ENCODE results near the gene SETDB1.

The SETDB1 gene

GRCh38 chr1:151003180-151003579 is 77.0 kb downstream of the SETDB1 start:
- DNase-seq (ENCODE audit: low read depth), result no peak

GRCh38 chr1:151005729-151006319 is 79.7 kb downstream of the SETDB1 start:
- DNase-seq (ENCODE audit: low read depth), result no peak

- peak; percentile 44 for DNase-seq (ENCODE audit: low read depth)
These were observed 80.3 kb downstream of the SETDB1 start, which contains the start of gene MINDY1 for GRCh38 chr1:151006327-151007052. Gene MINDY1, minus strand, starts transcription at chr1:151006902. Its CDS starts 4,285 bp downstream, at chr1:151002617.

GRCh38 chr1:151007853-151008243 is 81.7 kb downstream of the SETDB1 start:
- no peak for DNase-seq (ENCODE audit: low read depth)

- peak; percentile 91 for DNase-seq (ENCODE audit: low read depth)
These were observed 82.4 kb downstream of the SETDB1 start, which contains the start of gene PRUNE1 for GRCh38 chr1:151008244-151009205. Gene PRUNE1, plus strand, starts transcription at chr1:151008449. Its CDS starts 184 bp downstream, at chr1:151008633.

GRCh38 chr1:151009206-151009587 is 83.0 kb downstream of the SETDB1 start:
- DNase-seq (ENCODE audit: low read depth), result no peak

- DNase-seq (ENCODE audit: low read depth), result no peak
These were observed 83.6 kb downstream of the SETDB1 start for GRCh38 chr1:151009674-151010345.

- DNase-seq (ENCODE audit: low read depth), result no peak
These were observed 84.2 kb downstream of the SETDB1 start for GRCh38 chr1:151010346-151010726.

GRCh38 chr1:151011154-151011850 is 85.1 kb downstream of the SETDB1 start:
- no peak for DNase-seq (ENCODE audit: low read depth)

GRCh38 chr1:151012684-151013471 is 86.7 kb downstream of the SETDB1 start:
- DNase-seq (ENCODE audit: low read depth), result no peak

- DNase-seq (ENCODE audit: low read depth), result peak; percentile 24
These were observed 87.4 kb downstream of the SETDB1 start for GRCh38 chr1:151013518-151013917.

All from CMK (cell line).